Measurements from ENCODE around the gene BBS12. TPM values are rescaled to one million over a fixed set of nuclear protein-coding genes. Genes with fewer than 3 reads are reported as not detected.

Gene BBS12
- total RNA-seq, 1 experiment from 2014 or later = 1.7 TPM

GRCh38 chr4:122793811-122794210 lies 61.3 kb downstream of the BBS12 start:
- DNase-seq (ENCODE audit: low read depth) = no peak

Other genes with a start within 250 kb of the BBS12 start
- gene IL21, start 111.6 kb upstream of the BBS12 start, total RNA-seq (2014; rRNA removed; shearing (Covaris generic)) = not detected in 2 replicates
- 16.7 and 16.8 TPM in 2 replicates for gene FGF2, start 94.1 kb downstream of the BBS12 start, total RNA-seq (2014; rRNA removed; shearing (Covaris generic))
- 13.6 and 14.6 TPM in 2 replicates for gene NUDT6, start 189.9 kb downstream of the BBS12 start, total RNA-seq (2014; rRNA removed; shearing (Covaris generic))

Measured in HT1080 (cell line).